ENCODE measurements around the gene GRID2IP. TPM values are rescaled to one million over a fixed set of nuclear protein-coding genes. Genes with fewer than 3 reads are reported as not detected.

GRID2IP gene
- total RNA-seq, 2 experiments from 2014 or later, result 0.36 to 0.39 TPM

GRCh38 chr7:6496842-6497636, 54.2 kb downstream of the GRID2IP start:
- ChIA-PET POLR2A (no interaction called here), CTCF (interaction anchor here (0.6 kb wide), 1 partner anchor 26 kb away, joined by 3 read pairs; no protein-coding TSS in a partner anchor)
- Mint-ChIP-seq H3K27ac (no peak overlapping the region), H3K4me3 (no peak overlapping the region), H3K9me3 (no peaks in the 10 kb centered on the region), H3K27me3 (no peaks in the 10 kb centered on the region), H3K36me3 (ENCODE audit: low read depth) (no peaks in the 10 kb centered on the region), H3K4me1 (ENCODE audit: low read depth) (no peaks in the 10 kb centered on the region)
- intact Hi-C loops (cut with DNase I, micrococcal nuclease), result no loop called here
- no peak for ATAC-seq (ENCODE audit: poor library complexity)
- no peaks in the 10 kb centered on the region for H3K36me3 ChIP-seq (ENCODE audit: insufficient read depth, low read length)
- DNase-seq, result no peak
- H3K27ac ChIP-seq (ENCODE audit: low read depth in 1 of 2, low read length in 2 of 2), result no peak overlapping the region
- no peak overlapping the region for H3K4me3 ChIP-seq (ENCODE audit: low read length)
- H3K4me1 ChIP-seq (ENCODE audit: insufficient read depth, low read length), result no peaks in the 10 kb centered on the region
- no peaks in the 10 kb centered on the region for H3K27me3 ChIP-seq (ENCODE audit: control insufficient read depth in 1 of 2, insufficient read depth in 2 of 2, low read length in 2 of 2)
- TF ChIP-seq CTCF (IDR thresholded peaks at IDR 0.05), result no peak
- no peaks in the 10 kb centered on the region for H3K9me3 ChIP-seq (ENCODE audit: control insufficient read depth in 1 of 2, insufficient read depth in 1 of 2, low read length in 2 of 2)

GRCh38 chr7:6495597-6496262, 55.5 kb downstream of the GRID2IP start:
- no peaks in the 10 kb centered on the region for H3K4me1 ChIP-seq (ENCODE audit: insufficient read depth, low read length)
- ChIA-PET POLR2A (no interaction called here), CTCF (interaction anchor here (1.0 kb wide), 1 partner anchor 17 kb away, joined by 3 read pairs; no protein-coding TSS in a partner anchor)
- no peak overlapping the region for H3K27ac Mint-ChIP-seq
- no peak for TF ChIP-seq CTCF (IDR thresholded peaks at IDR 0.05)
- DNase-seq (no peak), ATAC-seq (ENCODE audit: poor library complexity) (no peak)
- no peaks in the 10 kb centered on the region for H3K9me3 Mint-ChIP-seq
- no peaks in the 10 kb centered on the region for H3K36me3 Mint-ChIP-seq (ENCODE audit: low read depth)
- no peak overlapping the region for H3K27ac ChIP-seq (ENCODE audit: low read depth in 1 of 2, low read length in 2 of 2)
- no peaks in the 10 kb centered on the region for H3K9me3 ChIP-seq (ENCODE audit: control insufficient read depth in 1 of 2, insufficient read depth in 1 of 2, low read length in 2 of 2)
- H3K27me3 ChIP-seq (ENCODE audit: control insufficient read depth in 1 of 2, insufficient read depth in 2 of 2, low read length in 2 of 2), result no peaks in the 10 kb centered on the region
- H3K36me3 ChIP-seq (ENCODE audit: insufficient read depth, low read length), result no peaks in the 10 kb centered on the region
- H3K4me1 Mint-ChIP-seq (ENCODE audit: low read depth), result no peaks in the 10 kb centered on the region
- no peak overlapping the region for H3K4me3 Mint-ChIP-seq
- no peak overlapping the region for H3K4me3 ChIP-seq (ENCODE audit: low read length)
- intact Hi-C loops (cut with DNase I, micrococcal nuclease), result no loop called here
- H3K27me3 Mint-ChIP-seq, result peaks cover 5% of the 10 kb centered on the region

- Histone ChIP-seq H3K27ac (ENCODE audit: low read depth in 1 of 2, low read length in 2 of 2) (no peak overlapping the region), H3K4me1 (ENCODE audit: insufficient read depth, low read length) (no peaks in the 10 kb centered on the region), H3K4me3 (ENCODE audit: low read length) (no peak overlapping the region), H3K36me3 (ENCODE audit: insufficient read depth, low read length) (no peaks in the 10 kb centered on the region), H3K9me3 (ENCODE audit: control insufficient read depth in 1 of 2, insufficient read depth in 1 of 2, low read length in 2 of 2) (no peaks in the 10 kb centered on the region), H3K27me3 (ENCODE audit: control insufficient read depth in 1 of 2, insufficient read depth in 2 of 2, low read length in 2 of 2) (no peaks in the 10 kb centered on the region)
- Mint-ChIP-seq H3K27me3 (peaks cover 5% of the 10 kb centered on the region), H3K27ac (no peak overlapping the region), H3K4me1 (ENCODE audit: low read depth) (no peaks in the 10 kb centered on the region), H3K36me3 (ENCODE audit: low read depth) (no peaks in the 10 kb centered on the region), H3K9me3 (no peaks in the 10 kb centered on the region), H3K4me3 (no peak overlapping the region)
- intact Hi-C loops (cut with DNase I, micrococcal nuclease), result no loop called here
- ATAC-seq (ENCODE audit: poor library complexity) (no peak), DNase-seq (no peak)
- CTCF ChIA-PET, result no interaction called here
- TF ChIP-seq CTCF (IDR thresholded peaks at IDR 0.05), result no peak
- POLR2A ChIA-PET, result no interaction called here
These were observed 56.9 kb downstream of the GRID2IP start for GRCh38 chr7:6494365-6494764.

Measured in CD4-positive, alpha-beta T cell (primary cell).